GM13977 (cell line): ENCODE measurements around the gene CAMK2A.
"Not testable (repeated sequence)": the region's sequence is repeated elsewhere in the genome, so short reads cannot be mapped to it uniquely, and the experiment has no call there.

Source experiments
- DNase-seq: peaks from one replicate; pipeline ENCODE4 v3.0.0; 2012; ENCODE audit warnings: low spot score
- CTCF ChIP-seq: IDR thresholded peaks from 2 replicates; pipeline ENCODE4 v1.5.1; 2012; ENCODE audit warnings: mild to moderate bottlenecking, control low read depth; ENCODE audit not compliant: insufficient read depth; ENCODE audit errors: extremely low read depth, missing control alignments
- in situ Hi-C: fragments of 300-500 bp; cut with MboI; formaldehyde crosslinking; loops from one replicate; pipeline ENCODE4 v1.12.0; 2022; ENCODE audit warnings: low sequenced_read_pairs, low pct_unique_long_range_greater_than_20kb, mixed read lengths, inconsistent platforms; ENCODE audit not compliant: unreplicated experiment

CAMK2A gene

GRCh38 chr5:150236313-150236712, 53.3 kb downstream of the CAMK2A start:
- TF ChIP-seq CTCF = no peak
- DNase-seq = no peak
- in situ Hi-C loops = no loop called here

GRCh38 chr5:150235500-150235854, 54.1 kb downstream of the CAMK2A start:
- no peak for DNase-seq
- TF ChIP-seq CTCF = no peak
- in situ Hi-C loops = no loop called here

GRCh38 chr5:150234576-150235499, 54.7 kb downstream of the CAMK2A start:
- DNase-seq = no peak
- in situ Hi-C loops = no loop called here
- TF ChIP-seq CTCF = no peak

GRCh38 chr5:150233706-150234105, 55.9 kb downstream of the CAMK2A start:
- in situ Hi-C loops, DNase-seq: not testable (repeated sequence)

GRCh38 chr5:150230842-150231241, 58.7 kb downstream of the CAMK2A start:
- TF ChIP-seq CTCF = no peak
- in situ Hi-C loops = no loop called here

GRCh38 chr5:150229571-150229970, 60.0 kb downstream of the CAMK2A start:
- in situ Hi-C loops = no loop called here
- TF ChIP-seq CTCF = no peak
- no peak for DNase-seq

More at GRCh38 chr5:150230842-150231241, 58.7 kb downstream of the CAMK2A start:
- no peak for DNase-seq

GRCh38 chr5:150227606-150228273, 61.8 kb downstream of the CAMK2A start:
- DNase-seq = no peak
- in situ Hi-C loops = no loop called here
- TF ChIP-seq CTCF = no peak
